Testis (tissue), 3 donors: ENCODE results near the gene FHIT. TPM values are rescaled to one million over a fixed set of nuclear protein-coding genes. Genes with fewer than 3 reads are reported as not detected.

ENCODE experiments used
- DNase-seq: peaks from one replicate; pipeline ENCODE4 v3.0.0-alpha.2; 2019
- H3K27ac ChIP-seq, 2 donors: fragments of 200-600 bp; sonication (generic); one replicate each; pipeline ENCODE4 v1.5.1; 2019
- H3K27me3 ChIP-seq: fragments of 200-600 bp; sonication (generic); one replicate; pipeline ENCODE4 v1.5.1; 2019
- H3K36me3 ChIP-seq: fragments of 200-600 bp; sonication (generic); one replicate; pipeline ENCODE4 v1.5.1; 2017; ENCODE audit warnings: low read depth; ENCODE audit errors: missing control alignments
- H3K4me1 ChIP-seq: fragments of 200-600 bp; sonication (generic); one replicate; pipeline ENCODE4 v1.5.1; 2019
- H3K4me3 ChIP-seq, 2 donors: fragments of 200-600 bp; sonication (generic); one replicate each; pipeline ENCODE4 v1.5.1; 2017 to 2019
- H3K9me3 ChIP-seq: fragments of 200-600 bp; sonication (generic); one replicate; pipeline ENCODE4 v1.5.1; 2017
- POLR2A ChIP-seq: fragments of 450-650 bp; IDR thresholded peaks from one replicate; pipeline ENCODE4 v1.6.1; 2017; ENCODE audit warnings: antibody characterized with exemption, mild to moderate bottlenecking, moderate library complexity
- WGBS, 2 donors: methylation state at CpG; one replicate each; pipeline ENCODE4 v1.1.5; 2018; 5-methylcytosine and 5-hydroxymethylcytosine counted together
- intact Hi-C: fragments of 100-400 bp; cut with DNase I; formaldehyde crosslinking; loops from one replicate; pipeline ENCODE4 v1.15.1; 2023; ENCODE audit warnings: low total_unique reads
- polyA plus RNA-seq: library from polyadenylated mRNA; stranded (reverse); fragments of 350-450 nt; fragmentation: Illumina TruSeq; extraction: RNeasy Lipid Tissue Mini Kit (QIAGEN cat#74804); gene quantifications from one replicate; pipeline ENCODE4 v1.2.3, GENCODE V29; 2014; ENCODE audit warnings: low read depth, low replicate concordance; ENCODE audit not compliant: insufficient read depth
- total RNA-seq, 2 donors: library from RNA; depleted of rRNA; stranded (reverse); fragments of >200 nt; gene quantifications; one replicate each; pipeline ENCODE4 v1.2.3, GENCODE V29; 2016
- TF ChIP-seq, protein P1 (sequence below), 3 experiments: fragments of 450-650 bp in 2 of 3; fragments of 200-600 bp in 1 of 3; sonication (generic) in 1 of 3; IDR thresholded peaks; one replicate each; pipeline ENCODE4 v1.5.1; 2016 to 2019; ENCODE audit warnings: antibody characterized with exemption in 3 of 3, mild to moderate bottlenecking in 2 of 3, moderate library complexity in 1 of 3

Gene FHIT
- total and polyA plus RNA-seq, 3 donors from 2014 or later = 10.1 to 29.6 (median 15.5) TPM

- DNase-seq = no peak
- TF ChIP-seq POLR2A = no peak
- TF ChIP-seq, protein P1, sequence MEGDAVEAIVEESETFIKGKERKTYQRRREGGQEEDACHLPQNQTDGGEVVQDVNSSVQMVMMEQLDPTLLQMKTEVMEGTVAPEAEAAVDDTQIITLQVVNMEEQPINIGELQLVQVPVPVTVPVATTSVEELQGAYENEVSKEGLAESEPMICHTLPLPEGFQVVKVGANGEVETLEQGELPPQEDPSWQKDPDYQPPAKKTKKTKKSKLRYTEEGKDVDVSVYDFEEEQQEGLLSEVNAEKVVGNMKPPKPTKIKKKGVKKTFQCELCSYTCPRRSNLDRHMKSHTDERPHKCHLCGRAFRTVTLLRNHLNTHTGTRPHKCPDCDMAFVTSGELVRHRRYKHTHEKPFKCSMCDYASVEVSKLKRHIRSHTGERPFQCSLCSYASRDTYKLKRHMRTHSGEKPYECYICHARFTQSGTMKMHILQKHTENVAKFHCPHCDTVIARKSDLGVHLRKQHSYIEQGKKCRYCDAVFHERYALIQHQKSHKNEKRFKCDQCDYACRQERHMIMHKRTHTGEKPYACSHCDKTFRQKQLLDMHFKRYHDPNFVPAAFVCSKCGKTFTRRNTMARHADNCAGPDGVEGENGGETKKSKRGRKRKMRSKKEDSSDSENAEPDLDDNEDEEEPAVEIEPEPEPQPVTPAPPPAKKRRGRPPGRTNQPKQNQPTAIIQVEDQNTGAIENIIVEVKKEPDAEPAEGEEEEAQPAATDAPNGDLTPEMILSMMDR (IDR thresholded peaks at IDR 0.05) = no peak
- Histone ChIP-seq H3K4me3 (no peak overlapping the region), H3K36me3 (no peaks in the 10 kb centered on the region), H3K9me3 (no peaks in the 10 kb centered on the region), H3K4me1 (no peaks in the 10 kb centered on the region), H3K27me3 (no peaks in the 10 kb centered on the region), H3K27ac (no peak overlapping the region)
- intact Hi-C loops = no loop called here
- WGBS, 2 donors = 92 to 98% methylated on average over 3 of the region's 3 CpGs
These were observed 1180.9 kb downstream of the FHIT start for GRCh38 chr3:60070366-60070765.

- Histone ChIP-seq H3K27ac (no peak overlapping the region), H3K4me1 (no peaks in the 10 kb centered on the region), H3K9me3 (no peaks in the 10 kb centered on the region), H3K4me3 (no peak overlapping the region), H3K36me3 (no peaks in the 10 kb centered on the region), H3K27me3 (no peaks in the 10 kb centered on the region)
- intact Hi-C loops = no loop called here
- WGBS, 2 donors = 63 to 98% methylated on average over 2 of the region's 2 CpGs
- TF ChIP-seq POLR2A = no peak
- TF ChIP-seq, protein P1 (IDR thresholded peaks at IDR 0.05) = no peak
- no peak for DNase-seq
These were observed 1185.9 kb downstream of the FHIT start for GRCh38 chr3:60065227-60065868.

GRCh38 chr3:60064210-60065178, 1186.8 kb downstream of the FHIT start:
- no peak overlapping the region for H3K4me3 ChIP-seq
- H3K27me3 ChIP-seq = no peaks in the 10 kb centered on the region
- TF ChIP-seq, protein P1 (IDR thresholded peaks at IDR 0.05) = no peak
- no peak for TF ChIP-seq POLR2A
- no peak for DNase-seq
- H3K4me1 ChIP-seq = no peaks in the 10 kb centered on the region
- intact Hi-C loops = no loop called here
- no peaks in the 10 kb centered on the region for H3K9me3 ChIP-seq
- H3K27ac ChIP-seq = no peak overlapping the region
- no peaks in the 10 kb centered on the region for H3K36me3 ChIP-seq
- 92 to 93% methylated on average over 3 of the region's 3 CpGs for WGBS, 2 donors

DNA sequence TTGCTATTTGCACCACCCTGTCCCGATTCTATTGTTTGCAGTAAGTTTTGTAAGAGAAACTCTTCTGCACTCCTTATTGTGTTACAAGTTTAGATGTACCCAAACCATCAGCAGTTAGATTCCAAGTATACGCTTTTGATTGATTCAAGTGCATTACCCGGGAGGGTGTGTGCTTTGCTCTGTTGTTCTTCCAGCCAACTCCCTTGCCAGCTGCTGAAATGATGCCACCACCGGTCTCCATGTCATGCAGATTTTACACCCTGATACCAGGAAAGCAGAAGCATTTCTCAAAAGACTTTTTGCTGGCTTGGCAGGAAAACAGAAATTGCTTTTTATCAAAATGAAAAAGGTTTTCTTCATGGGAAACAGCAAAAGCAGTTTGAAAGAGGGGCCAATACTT, 1194.8 kb downstream of the FHIT start:
- no peak overlapping the region for H3K27ac ChIP-seq
- no peak overlapping the region for H3K4me3 ChIP-seq
- no peaks in the 10 kb centered on the region for H3K9me3 ChIP-seq
- 64 to 69% methylated on average over 4 of the region's 4 CpGs for WGBS, 2 donors
- H3K27me3 ChIP-seq = no peaks in the 10 kb centered on the region
- intact Hi-C loops = no loop called here
- TF ChIP-seq POLR2A = no peak
- H3K4me1 ChIP-seq = no peaks in the 10 kb centered on the region
- no peaks in the 10 kb centered on the region for H3K36me3 ChIP-seq
- DNase-seq = no peak

DNA sequence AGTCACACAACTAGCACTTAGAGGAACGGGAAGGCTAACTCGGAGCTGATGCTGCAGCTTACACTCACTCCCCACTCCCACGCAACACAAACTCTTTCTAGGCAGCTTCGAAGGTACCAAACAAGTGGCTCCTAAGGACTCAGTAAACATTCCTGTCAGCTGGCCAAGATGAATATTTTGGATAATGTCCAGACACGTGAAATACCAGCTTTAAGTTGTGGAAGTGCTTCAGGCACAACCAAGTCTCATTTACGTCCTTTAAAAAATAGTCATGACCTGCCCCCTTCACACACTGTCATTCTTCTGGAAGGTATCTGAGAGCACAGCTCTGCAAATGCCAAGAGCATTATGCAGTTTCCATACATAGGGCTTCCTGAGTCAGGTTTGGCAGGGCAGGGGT, 1195.5 kb downstream of the FHIT start:
- H3K9me3 ChIP-seq = no peaks in the 10 kb centered on the region
- no peak for DNase-seq
- intact Hi-C loops = no loop called here
- 60 to 75% methylated on average over 6 of the region's 6 CpGs for WGBS, 2 donors
- no peak overlapping the region for H3K4me3 ChIP-seq
- no peaks in the 10 kb centered on the region for H3K27me3 ChIP-seq
- H3K4me1 ChIP-seq = no peaks in the 10 kb centered on the region
- H3K36me3 ChIP-seq = no peaks in the 10 kb centered on the region
- TF ChIP-seq, protein P1 (IDR thresholded peaks at IDR 0.05) = no peak
- no peak for TF ChIP-seq POLR2A
- H3K27ac ChIP-seq = no peak overlapping the region
